Muscle of arm (tissue), 12 donors: ENCODE results near the gene PLPP2. TPM values are rescaled to one million over a fixed set of nuclear protein-coding genes. Genes with fewer than 3 reads are reported as not detected.
"Not testable (repeated sequence)": the region's sequence is repeated elsewhere in the genome, so short reads cannot be mapped to it uniquely, and the experiment has no call there.

Experiments
- DNase-seq: peaks from one replicate; pipeline ENCODE4 v3.0.0-alpha.2; 2013
- polyA plus RNA-seq, 12 donors: library from polyadenylated mRNA; unstranded; fragments of 120-200 nt; gene quantifications; one replicate each; pipeline ENCODE4 v1.2.1, GENCODE V29; 2013; ENCODE audit not compliant: insufficient read length in 12 of 12

PLPP2 gene
- polyA plus RNA-seq, 12 donors, result 0.23 to 1.6 (median 0.37) TPM; not detected in 2

GRCh38 chr19:273393-273792, 17.8 kb downstream of the PLPP2 start:
- no peak for DNase-seq

- DNase-seq, result no peak
These were observed 19.3 kb downstream of the PLPP2 start for GRCh38 chr19:271856-272255.

- not testable (repeated sequence) for DNase-seq
These were observed 20.4 kb downstream of the PLPP2 start for GRCh38 chr19:270766-271318.

- DNase-seq, result no peak
These were observed 22.0 kb downstream of the PLPP2 start for GRCh38 chr19:269241-269640.

DNA sequence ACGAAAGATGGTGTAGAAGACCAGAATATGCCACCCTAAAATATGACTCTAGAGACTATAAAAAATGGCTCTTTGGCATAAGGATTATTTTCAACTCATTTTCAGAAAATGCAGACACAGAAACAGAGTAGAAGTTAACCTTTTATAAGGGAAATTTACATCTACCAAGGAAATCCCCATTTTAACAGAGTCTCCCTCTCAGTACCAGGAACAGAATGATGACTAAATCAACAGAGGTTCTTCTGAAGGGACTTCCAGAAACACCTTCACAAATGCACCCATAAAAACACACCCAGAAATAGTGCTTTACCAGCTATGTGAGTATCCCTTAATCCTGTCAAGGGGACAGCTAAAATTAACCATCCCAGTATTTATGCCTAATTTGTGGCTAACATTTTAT, 29.1 kb downstream of the PLPP2 start:
- DNase-seq, result no peak

DNA sequence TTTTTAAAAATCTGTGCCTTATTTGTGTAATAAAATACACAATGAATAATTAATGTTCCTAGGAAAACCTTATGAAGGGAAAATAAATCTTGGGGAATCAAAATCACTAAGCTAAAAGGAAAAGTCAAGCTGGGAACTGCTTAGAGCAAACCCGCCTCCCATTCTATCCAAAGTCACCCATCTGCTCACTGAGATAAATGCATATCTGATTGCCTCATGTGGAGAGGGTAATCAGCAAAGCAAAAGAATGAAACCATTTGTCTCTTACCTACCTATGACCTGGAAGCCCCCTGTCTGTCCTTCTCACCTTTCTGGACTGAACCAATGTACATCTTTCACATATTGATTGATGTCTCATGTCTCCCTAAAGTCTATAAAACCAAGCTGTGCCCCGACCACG, 34.4 kb downstream of the PLPP2 start:
- not testable (repeated sequence) for DNase-seq

GRCh38 chr19:252421-253186, 38.6 kb downstream of the PLPP2 start:
- not testable (repeated sequence) for DNase-seq

DNA sequence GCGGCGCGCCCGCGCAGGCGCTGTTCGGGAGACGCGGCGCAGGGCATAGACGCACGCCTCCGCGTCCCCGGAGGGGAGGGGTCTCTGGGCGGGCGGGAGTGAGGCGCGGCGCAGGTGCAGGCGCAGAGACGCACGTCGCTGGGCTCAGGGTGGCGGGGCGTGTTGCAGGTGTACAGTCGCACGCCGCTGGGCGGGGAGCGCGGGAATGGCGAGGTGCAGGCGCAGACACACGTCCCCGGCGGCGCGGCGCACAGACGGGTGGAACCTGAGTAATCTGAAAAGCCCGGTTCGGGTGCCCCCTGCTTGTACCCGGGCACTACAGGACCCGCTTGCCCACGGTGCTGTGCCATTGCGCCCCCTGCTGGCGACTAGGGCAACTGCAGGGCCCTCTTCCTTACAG, 44.7 kb downstream of the PLPP2 start:
- DNase-seq, result no peak

DNA sequence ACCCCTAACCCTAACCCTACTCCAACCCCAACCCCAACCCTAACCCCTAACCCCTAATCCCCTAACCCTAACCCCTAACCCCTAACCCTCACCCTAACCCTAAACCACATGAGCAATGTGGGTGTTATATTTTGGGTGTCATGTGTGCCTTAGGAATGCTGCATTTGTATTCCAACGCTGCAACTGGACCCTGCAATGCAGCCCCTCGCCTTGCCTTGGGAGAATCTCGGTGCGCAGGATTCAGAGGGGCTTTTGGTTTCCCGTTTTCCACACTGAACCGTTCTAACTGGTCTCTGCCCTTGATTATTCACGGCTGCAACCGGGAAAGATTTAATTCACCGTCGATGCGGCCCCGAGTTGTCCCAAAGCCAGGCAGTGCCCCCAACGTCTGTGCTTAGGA, 45.3 kb downstream of the PLPP2 start:
- not testable (repeated sequence) for DNase-seq

- DNase-seq, result no peak
These were observed 45.7 kb downstream of the PLPP2 start for GRCh38 chr19:245457-245856.

Other genes with a start within 250 kb of the PLPP2 start
- gene OR4F17, start 184.3 kb downstream of the PLPP2 start, polyA plus RNA-seq, result not detected
- gene MIER2, start 53.4 kb upstream of the PLPP2 start, polyA plus RNA-seq, result 10 to 100 TPM in 11 of 12 donors, not detected in 1; 19.5 to 35.2 (median 24.1) TPM
- gene C2CD4C, start 117.7 kb upstream of the PLPP2 start, polyA plus RNA-seq, result 1 to 10 TPM in 2 of 12 donors, under 1 TPM in 8, not detected in 2; 0.50 to 1.6 (median 0.81) TPM
- gene SHC2, start 169.6 kb upstream of the PLPP2 start, polyA plus RNA-seq, result 10 to 100 TPM in 11 of 12 donors, not detected in 1; 19.9 to 49.3 (median 27.0) TPM
- 10 to 100 TPM in 2 of 12 donors, 1 to 10 TPM in 9, not detected in 1; 3.8 to 24.5 (median 7.3) TPM for gene MADCAM1, start 205.1 kb upstream of the PLPP2 start, polyA plus RNA-seq
- 10 to 100 TPM in 1 of 12 donors, 1 to 10 TPM in 10, not detected in 1; 2.8 to 26.4 (median 4.6) TPM for gene TPGS1, start 216.1 kb upstream of the PLPP2 start, polyA plus RNA-seq
- gene CDC34, start 240.4 kb upstream of the PLPP2 start, polyA plus RNA-seq, result 100 to 1,000 TPM in 1 of 12 donors, 10 to 100 TPM in 10, not detected in 1; 48.4 to 140 (median 61.1) TPM